ENCODE measurements around the gene PDGFD.

DNA sequence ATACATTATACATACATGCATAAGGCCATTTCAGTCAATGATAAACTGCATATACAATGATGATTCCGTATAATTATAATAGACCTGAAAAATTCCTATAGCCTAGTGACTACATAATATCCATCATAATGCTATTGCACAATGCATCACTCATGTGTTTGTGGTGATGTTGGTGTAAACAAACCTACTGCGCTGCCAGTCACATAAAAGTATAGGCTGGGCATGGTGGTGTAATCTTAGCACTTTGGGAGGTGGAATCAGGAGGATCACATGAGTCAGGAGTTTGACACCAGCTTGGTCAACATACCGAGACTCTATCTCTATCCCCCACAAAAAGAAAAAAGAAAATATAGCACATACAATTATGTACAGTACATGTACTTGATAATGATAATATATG is 291.2 kb downstream of the PDGFD start:
- TF ChIP-seq, protein P1, sequence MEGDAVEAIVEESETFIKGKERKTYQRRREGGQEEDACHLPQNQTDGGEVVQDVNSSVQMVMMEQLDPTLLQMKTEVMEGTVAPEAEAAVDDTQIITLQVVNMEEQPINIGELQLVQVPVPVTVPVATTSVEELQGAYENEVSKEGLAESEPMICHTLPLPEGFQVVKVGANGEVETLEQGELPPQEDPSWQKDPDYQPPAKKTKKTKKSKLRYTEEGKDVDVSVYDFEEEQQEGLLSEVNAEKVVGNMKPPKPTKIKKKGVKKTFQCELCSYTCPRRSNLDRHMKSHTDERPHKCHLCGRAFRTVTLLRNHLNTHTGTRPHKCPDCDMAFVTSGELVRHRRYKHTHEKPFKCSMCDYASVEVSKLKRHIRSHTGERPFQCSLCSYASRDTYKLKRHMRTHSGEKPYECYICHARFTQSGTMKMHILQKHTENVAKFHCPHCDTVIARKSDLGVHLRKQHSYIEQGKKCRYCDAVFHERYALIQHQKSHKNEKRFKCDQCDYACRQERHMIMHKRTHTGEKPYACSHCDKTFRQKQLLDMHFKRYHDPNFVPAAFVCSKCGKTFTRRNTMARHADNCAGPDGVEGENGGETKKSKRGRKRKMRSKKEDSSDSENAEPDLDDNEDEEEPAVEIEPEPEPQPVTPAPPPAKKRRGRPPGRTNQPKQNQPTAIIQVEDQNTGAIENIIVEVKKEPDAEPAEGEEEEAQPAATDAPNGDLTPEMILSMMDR (IDR thresholded peaks at IDR 0.05) = no peak
- no peak for TF ChIP-seq POLR2A (IDR thresholded peaks at IDR 0.05)

Measured in thyroid gland (tissue), 4 donors.